GM18520 (cell line): ENCODE results near the gene SSTR5.
"Not testable (repeated sequence)": the region's sequence is repeated elsewhere in the genome, so short reads cannot be mapped to it uniquely, and the experiment has no call there.

Experiments
- ATAC-seq: cut with Tn5 transposase; IDR thresholded peaks from one replicate; pipeline ENCODE4 v1.9.1; 2021; ENCODE audit not compliant: unreplicated experiment

SSTR5 gene

DNA sequence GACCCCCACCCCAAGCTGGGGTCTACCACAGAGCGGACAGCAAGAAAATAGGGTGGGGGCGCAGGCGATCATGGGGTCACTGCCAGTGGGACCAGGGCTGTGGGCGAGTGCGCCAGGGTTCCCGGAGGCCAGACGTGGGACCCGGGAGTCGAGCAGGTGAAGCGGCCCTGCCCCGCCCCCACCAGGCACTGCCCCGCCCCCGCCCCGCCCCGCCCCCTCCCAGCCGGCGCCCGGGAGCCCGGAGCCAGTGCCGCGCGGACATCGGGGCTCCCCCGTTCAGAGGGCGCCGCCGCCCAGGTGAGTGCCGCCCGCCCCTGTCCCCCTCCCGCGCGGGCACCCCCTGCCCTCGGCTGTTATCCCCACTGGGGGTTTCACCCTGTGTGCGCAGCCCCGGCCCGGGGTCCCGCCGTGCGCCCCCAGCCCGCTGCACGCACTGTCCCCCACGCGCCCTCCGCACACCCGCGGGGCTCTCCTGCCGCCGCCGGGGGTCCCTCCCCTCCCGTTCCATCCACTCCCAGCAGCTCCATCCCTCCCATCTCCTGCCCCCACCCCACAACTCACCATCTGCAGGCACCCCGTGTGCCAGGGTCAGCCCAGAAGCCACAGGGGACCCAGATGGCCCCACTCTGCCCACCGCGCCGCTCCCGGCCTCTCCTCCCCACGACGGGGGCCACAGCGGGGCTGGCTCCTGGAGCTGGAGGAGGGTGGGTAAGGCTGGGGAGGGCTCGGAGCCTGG, at the start of gene SSTR5:
SSTR5 (plus strand) TSS at position 222 of the 736 bp plus-strand sequence. CDS start 6,122 bp downstream, outside the sequence.
- no peak for ATAC-seq

DNA sequence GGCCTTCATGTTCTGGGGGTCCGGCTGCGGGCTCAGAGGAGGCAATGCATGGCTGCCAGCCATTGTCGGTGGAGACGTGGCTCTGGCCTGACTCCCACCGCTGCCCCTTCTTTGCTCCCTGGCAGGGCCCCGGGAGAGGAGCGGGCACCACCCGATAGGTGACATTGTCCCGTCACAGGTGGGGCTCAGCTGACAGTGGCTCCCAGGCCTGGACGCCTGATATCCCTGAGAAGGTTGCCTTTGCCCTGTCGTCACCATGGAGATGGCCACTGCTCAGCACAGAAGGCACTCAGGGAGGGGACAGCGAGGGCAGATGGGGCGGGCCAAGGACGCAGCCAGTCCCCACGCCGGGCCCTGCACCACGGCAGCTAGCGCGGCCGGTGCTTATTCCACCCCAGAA, 48.4 kb upstream of the SSTR5 start:
- ATAC-seq: no peak

DNA sequence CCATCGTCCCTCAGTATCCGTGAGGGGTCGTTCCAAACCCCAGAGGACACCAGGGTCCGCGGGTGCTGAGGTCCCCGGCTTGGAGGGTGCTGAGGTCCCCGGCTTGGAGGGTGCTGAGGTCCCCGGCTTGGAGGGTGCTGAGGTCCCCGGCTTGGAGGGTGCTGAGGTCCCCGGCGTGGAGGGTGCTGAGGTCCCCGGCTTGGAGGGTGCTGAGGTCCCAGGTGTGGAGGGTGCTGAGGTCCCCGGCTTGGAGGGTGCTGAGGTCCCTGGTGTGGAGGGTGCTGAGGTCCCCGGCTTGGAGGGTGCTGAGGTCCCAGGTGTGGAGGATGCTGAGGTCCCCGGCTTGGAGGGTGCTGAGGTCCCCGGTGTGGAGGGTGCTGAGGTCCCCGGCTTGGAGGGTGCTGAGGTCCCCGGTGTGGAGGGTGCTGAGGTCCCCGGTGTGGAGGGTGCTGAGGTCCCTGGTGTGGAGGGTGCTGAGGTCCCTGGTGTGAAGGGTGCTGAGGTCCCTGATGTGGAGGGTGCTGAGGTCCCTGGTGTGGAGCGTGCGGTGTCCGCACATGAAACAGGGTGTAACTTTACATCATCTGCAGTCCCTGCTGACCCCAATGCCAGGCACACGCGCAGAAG, 47.3 kb upstream of the SSTR5 start:
- ATAC-seq: not testable (repeated sequence)

DNA sequence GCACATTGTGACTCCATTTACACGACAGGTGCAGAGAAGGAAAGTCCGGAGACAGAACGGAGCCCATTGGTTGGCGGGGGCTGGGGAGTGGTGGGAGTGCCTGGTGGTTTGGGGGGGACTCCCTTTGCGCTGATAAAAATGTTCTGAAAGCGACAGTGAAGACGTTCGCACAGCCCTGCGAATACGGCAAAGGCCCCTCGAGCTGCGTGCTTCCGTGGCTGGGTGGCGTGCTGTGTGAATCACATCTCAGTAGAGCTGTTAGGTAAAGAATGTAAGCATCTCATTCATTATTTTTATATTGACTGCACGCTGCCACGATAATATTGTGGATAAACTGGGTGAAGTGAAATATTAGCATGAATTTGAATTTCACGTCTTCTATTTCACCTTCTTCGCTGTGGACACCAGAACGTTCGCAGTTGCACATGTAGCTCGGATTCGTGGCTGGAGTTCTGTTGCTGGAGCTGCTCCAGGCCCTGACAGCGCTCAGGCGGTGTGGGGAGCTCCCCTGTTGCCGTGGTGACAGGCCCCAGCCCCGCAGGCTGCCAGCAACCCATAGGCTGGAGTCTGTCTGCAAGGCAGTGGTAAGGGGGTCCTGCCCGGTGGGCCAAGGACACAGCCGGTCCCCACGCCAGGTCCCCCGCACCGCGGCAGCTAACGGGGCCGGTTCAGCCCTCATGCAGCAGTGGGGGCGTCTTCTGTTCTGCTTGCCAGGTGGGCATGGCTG, 46.3 kb upstream of the SSTR5 start:
- no peak for ATAC-seq

DNA sequence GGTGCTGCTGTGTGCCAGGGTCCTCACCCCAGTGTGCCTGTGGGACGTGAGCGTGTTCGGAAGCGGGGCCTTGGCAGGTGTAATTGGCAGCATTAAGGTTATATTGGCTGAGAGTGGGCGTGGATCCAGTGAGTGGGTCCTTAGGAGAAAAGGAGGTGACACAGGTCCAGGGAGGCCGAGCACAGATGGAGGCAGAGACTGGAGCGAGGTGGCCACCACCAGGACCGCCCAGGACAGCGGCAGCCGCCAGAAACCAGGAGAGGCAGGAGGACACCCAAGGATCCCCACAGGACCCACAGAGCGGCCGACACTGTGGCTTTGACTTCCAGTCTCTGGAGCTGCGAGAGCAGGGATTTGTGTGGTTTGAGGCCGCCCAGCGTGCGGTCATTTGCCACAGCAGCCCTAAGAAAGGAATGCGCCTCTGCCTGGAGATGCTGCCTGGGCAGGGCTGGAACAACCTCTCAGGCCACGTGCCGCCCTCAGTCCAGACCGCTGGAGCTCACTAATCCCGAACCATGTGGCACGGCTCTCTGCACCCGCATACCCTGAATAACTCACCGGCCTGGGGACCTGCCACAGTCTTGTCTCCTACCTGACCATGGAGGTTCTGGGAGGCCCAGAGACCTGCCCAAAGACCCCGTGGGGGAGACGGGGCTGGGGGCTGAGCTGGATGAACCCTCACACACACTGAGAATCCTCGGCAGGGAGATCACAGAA, 45.6 kb upstream of the SSTR5 start:
- ATAC-seq: no peak

DNA sequence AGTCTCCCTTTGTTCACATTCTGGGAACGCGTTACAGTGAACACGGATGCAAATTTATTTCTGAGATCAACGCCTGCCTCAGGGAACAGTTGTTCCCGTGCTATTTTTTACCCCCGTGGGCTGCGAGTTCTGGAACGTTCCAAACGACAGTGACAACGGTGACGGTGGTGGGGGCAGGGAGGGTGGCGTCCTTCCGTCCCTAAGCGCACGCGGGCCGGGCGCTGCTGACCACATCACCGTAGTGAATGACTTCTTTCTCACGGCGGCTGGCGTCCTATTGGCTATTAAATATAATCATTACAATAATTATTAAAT, 45.1 kb upstream of the SSTR5 start:
- ATAC-seq: no peak

DNA sequence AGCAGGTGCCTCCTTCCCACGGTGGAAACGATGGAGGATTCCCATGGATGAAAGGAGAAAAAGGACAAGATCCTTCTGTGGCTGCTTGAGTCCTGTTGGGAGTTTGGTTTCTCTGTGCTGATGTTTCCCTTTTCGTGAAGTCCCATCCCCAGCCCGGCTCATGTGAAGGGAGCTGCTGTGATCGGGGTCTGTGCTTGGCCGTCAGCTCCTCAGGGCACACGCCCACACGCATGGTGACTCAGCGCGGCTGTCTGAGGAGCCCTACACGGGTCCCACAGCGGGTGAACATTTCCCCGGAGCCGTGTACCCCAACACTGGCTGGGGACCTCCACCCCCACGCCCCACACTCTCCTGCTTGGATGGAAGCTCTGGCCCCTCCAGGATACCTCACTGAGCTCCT, 44.5 kb upstream of the SSTR5 start:
- ATAC-seq: no peak

DNA sequence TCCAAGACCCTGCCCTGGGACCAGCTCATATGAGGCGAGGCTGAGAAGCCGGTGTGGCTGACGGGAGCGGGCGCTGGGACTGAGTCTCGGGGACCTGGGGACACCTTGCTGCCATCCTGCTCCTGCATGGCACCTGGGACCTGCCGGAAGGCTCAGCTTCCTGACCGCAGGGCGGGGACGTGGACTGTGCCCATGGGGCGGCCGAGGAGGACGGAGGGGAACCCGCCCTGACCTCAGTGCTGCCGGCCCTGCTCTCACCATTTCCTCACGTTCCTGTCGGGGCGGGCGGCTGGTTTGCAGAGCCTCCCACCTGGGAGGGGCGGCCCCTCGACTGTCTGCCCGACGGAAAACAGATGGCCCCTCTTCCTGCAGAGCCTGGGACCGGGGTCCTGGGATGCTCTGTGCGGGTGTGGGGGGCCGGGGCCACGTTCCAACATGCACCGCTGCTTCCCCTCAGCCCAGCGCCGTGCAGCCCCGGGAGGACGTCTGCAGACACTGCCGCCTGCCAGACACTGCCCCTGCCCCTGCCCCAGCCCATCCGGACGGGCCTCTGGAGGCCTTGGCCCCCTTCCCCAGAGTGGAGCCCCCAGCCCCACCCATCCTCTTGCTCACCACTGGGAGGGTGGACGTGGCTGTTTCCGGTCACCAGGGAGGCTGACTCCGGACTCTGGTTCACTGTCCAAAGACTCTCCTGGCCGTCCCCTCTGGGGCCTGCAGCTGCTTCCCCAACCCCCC, 43.9 kb upstream of the SSTR5 start:
- ATAC-seq: no peak

DNA sequence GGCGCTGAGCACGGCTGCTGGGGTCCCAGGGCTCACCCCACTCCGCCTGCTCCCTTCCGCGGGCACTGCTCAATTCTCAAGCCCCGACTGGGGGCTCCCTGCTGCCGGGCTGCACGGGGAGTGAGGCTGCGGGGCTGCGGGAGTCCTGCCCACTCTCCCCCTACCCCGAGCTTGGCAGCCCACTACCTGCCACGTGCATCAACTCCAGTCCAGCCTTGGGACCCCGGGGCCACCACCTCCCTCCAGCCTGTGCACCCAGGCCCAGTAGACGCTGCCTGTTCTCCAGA, 43.3 kb upstream of the SSTR5 start:
- ATAC-seq: no peak

DNA sequence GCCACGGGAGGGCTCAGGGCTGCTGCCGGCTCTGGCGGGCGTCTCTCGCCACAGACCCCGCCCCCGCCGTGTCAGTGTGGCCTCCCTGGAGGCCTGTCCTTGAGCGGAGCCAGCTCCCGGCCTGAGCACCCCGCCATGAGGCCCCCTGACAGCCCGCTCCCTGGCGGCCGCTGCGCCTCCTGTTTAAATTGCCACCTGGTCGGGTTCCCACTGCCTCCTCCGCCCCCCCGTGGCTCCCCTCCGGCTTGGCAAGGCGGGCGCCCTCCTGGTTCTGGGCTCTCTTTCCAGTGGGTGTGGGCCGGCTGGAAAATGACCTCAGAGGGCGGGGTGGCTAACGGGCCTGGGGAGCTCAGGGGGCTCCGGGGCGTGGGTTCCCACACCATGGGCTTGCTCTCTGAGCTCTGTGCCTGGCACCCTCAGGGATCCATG, 42.1 kb upstream of the SSTR5 start:
- no peak for ATAC-seq

DNA sequence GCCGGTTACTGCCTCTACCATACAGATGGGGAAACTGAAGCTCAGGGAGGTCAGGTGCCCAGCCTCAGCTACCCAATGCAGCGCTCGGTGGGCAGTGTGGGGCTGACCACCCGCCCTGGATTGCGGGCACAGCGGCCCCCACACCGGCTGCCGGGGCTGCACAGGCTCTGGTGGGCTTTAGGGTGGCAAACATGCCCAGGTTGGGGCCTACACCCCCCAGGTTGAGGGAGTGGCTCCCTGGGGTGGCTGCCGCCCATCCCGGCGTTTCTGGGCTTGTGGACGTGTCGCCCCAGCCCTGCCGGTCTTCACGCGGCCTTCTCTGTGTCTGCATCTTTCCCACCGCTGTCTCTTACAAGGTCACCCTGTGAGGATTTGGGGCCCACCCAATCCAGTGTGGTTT, 40.9 kb upstream of the SSTR5 start:
- no peak for ATAC-seq

DNA sequence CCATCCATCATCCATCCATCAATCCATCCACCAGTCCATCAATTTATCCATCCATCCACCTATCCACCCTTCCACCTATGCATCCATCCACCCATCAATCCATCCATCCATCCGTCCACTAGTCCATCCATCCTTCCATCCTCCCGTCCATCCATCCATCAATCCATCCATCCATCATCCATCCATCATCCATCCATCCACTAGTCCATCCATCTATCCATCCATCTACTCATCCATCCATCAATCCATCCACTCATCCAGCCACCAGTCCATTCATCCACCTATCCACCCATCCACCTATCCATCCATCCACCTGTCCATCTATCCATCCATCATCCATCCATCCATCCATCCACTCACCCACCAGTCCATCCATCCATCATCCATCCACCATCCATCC, 39.9 kb upstream of the SSTR5 start:
- ATAC-seq: no peak

DNA sequence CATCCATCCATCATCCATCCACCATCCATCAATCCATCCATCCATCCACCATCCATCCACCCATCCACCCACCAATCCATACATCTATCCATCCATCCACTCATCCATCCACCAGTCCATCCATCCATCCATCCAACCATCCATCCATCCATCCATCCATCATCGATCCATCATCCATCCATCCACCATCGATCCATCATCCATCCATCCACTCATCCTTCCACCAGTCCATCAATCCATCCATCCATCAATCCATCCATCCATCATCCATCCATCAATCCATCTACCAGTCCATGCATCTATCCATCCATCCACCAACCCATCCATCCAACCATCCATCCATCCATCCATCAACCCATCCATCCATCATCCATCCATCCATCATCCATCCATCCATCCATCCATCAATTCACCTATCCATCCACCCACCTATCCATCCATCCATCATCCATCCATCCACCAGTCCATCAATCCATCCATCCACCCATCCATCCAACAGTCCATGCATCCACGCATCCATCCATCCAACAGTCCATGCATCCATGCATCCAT, 39.3 kb upstream of the SSTR5 start:
- no peak for ATAC-seq

DNA sequence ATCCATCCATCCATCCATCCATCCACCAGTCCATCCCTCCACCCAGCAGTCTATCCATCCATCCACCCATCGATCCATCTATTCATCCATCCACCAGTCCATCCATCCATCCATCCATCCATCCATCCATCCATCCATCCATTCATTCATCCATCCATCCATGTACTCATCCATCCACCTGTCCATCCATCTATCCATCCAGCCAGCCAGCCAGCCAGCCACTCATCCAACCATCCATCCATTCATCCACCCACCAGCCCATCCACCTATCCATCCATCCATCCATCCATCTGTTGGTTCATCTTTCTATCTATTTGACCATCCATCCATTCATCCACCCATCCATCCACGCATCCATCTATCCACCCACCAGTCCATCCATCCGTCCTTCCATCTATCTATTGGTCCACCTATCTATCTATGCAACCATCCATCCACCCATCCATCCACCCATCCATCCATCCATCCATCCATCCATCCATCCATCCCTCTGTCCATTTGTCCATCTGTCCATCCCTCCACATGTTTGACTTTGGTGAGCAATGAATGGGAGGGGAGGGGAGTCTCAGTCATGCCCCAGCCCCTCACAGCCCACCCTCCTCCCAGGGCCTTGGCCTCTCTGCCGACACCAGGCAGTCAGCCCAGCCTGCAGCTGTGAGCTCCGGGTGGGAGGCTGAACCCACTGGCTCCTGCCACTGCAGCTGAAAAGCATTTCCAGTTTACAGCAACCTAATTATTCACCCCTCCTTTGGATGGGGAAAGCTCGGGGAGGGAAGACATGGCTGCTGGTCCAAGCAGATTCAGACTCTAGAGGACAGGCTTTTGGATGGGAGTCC, 38.1 kb upstream of the SSTR5 start:
- no peak for ATAC-seq

DNA sequence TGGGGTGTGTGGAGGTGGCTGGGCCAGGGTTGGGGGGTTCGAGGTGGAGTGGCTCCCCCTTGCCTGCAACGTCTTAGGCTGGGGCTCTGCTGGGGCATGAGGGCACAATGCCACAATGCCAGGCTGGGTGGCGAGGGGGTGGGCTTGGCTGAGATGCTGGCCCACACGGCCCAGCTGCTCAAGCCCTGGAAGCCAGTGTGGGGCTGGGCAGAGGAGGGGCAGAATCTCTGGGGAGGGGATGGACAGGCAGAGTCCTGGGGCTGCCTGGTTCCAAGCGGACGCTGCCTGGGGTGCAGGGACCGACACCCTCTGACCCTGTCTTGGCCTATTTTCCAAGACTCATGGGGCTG, 37.5 kb upstream of the SSTR5 start:
- no peak for ATAC-seq

DNA sequence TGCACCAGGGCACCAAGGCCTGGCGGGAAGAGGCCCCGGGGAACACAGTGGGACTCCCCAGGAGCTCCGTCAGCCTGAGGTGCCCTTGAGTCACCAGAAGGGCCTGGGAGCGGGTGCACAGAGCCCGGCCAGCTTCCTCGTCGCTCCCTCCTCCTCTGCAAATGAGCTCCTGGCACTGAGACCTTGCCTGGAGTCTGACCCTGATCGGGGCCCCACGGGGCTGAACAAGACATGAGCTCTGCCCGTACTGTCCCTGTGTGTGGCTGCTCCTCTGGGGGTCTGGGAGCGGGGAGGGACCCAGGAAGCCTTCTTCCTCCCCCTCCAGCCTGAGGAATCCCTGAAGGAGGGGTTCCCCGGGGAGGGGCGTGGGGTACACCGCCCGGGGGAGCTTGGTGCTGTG, 36.4 kb upstream of the SSTR5 start:
- ATAC-seq: no peak

DNA sequence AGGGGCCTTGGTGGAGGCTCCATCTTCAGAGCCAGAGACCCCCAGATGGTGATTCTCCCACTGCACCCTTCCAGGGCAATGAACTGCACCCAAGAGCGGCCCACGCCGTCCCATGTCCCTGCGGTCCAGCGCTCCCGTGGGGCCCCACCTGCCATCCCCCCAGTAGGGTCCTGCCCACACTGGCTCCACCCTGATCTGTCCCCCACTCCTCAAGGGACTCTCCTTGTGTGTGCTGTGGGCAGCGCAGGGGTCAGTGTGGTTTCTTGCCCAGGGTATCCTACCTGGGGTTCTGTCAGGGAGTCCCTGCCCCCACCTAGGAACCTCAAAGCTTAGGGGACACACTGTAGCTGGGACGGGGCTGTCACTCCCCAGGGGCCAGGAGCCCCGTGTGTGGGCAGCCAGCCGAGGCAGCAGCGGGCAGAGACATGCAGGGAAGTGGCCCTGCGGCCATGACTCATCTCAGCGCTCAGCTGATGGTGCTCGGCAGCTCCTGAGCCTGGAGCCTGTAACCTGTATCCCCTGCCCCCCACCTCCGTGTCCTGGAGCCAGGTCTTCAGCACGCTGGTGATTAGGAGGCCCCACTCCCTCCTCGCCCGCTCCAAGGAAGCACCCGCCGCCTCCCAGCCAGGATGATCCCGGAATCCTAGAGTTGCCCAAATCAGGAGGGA, 35.7 kb upstream of the SSTR5 start:
- no peak for ATAC-seq

DNA sequence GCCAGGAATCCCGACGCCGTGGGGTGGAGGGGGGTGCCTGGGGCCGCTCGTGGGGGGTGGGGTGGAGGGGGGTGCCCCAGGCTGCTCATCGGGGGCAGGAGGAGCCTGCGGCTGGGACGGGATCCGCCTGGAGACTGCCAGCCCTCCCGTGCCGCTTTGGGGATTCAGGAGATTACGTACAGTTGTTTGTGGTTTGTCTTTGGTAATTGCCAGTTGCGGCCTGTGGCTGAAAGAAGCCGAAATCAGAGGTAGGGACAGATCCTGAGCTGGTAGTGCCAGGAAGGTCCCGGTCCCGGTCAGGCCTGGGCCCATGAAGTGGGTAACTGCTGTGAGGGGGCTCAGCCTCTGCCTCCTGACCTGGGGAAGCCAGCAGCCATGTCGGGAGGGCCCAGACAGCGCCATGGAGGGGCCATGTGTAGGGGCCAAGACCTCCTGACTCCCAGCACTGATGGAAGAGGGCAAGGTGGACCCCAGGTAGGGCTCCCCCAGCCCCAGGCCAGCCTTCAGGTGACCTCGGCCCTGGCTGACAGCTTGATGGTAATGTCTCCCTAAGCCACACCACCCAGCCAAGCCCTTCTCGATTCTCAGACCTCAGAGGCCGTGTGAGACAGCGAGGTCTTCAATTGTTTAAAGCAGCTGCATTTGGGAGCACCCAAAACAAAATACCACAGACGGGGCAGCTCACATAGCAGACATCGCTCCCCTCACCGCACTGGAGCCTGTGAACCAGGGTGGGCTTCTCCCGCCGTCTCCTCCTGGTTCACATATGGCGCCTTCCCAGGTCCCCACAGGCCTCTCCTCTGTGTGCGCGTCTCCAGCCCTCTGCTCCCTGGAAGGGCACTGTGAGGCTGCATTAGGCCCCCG, 34.9 kb upstream of the SSTR5 start:
- ATAC-seq: no peak

DNA sequence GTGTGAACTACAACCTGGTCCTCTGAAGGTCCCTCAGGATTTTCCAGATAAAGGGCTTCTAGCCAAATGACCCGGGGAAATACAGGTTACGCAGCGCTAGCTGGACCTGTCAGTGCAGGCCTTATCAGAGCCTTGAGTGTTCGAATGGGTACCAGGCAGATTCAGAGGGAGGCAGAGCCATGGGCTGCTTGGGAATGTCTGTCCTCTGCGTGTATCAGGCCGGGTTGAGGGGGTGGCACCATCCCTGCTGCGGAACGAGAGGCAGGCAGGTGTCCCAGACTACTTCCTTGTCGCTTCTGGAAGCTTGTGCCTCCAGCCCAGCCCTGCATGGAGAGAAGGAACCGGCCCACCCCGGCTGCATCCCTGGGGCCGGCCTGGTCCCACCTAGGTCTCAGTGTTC, 33.6 kb upstream of the SSTR5 start:
- no peak for ATAC-seq
